Measurements from ENCODE around the gene CACNA1I. TPM values are rescaled to one million over a fixed set of nuclear protein-coding genes. Genes with fewer than 3 reads are reported as not detected.

The CACNA1I gene
- total and polyA plus RNA-seq, 5 donors from 2014 or later = 0.06 to 10.6 (median 0.32) TPM

DNA sequence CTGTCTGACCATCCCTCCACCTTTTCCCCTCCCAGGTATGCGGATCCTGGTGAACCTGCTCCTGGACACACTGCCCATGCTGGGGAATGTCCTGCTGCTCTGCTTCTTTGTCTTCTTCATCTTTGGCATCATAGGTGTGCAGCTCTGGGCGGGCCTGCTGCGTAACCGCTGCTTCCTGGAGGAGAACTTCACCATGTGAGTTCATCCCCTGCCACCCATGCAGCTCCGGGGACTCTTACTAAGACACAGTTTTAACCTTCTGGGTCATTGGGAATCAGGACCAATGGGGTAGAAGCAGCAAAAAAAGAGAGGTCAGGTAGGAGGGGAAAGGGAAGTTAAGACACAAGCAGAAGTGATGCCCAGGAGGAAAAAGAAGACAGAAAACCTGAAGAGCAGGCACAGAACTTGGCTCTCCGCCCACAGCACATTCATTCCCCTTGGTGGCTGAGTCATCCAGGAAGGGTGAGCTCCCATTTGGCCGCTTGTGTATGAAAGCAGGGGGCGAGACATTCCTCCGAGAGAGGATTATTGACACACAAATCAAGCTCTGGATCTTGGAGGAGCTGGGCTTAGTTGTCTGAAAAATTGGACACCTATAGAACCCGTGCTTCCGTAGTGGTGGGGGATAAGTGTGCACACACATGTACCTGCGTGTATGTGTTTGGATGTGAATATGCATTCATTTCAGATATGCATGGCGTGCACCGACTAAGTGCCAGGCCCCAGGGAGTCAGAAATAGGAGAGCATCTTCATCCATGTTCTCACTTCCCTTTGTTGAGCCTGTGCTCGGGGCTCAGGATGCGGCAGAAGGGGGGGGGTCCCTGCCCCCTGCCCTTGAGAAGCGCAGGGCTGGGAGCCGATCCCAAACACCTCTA lies 64.2 kb downstream of the CACNA1I start:
- H3K27me3 ChIP-seq (ENCODE audit: control insufficient read depth, insufficient read depth, low read length) = no peaks in the 10 kb centered on the region
- Mint-ChIP-seq H3K27ac (peak overlapping the region in 2 of 3 donors; percentile 54 to 68), H3K27me3 (no peaks in the 10 kb centered on the region), H3K4me3 (no peak overlapping the region), H3K36me3 (no peaks in the 10 kb centered on the region), H3K4me1 (peaks cover 0 to 6% (median 2%) of the 10 kb centered on the region in 4 donors), H3K9me3 (peaks cover 0 to 2% (median 0%) of the 10 kb centered on the region in 7 donors)
- no peak for DNase-seq
- no peaks in the 10 kb centered on the region for H3K4me1 ChIP-seq (ENCODE audit: control insufficient read depth, insufficient read depth, low read length, poor library complexity, severe bottlenecking)
- H3K9me3 ChIP-seq (ENCODE audit: control insufficient read depth in 2 of 2, low read length in 2 of 2) = peaks cover 0 to 2% of the 10 kb centered on the region in 2 experiments
- H3K4me3 ChIP-seq (ENCODE audit: low read depth, low read length) = no peak overlapping the region
- no peak for ATAC-seq (ENCODE audit: low read depth in 2 of 2)
- no peaks in the 10 kb centered on the region for H3K36me3 ChIP-seq (ENCODE audit: control insufficient read depth, insufficient read depth, low read length)
- H3K27ac ChIP-seq (ENCODE audit: insufficient read depth, low read length, poor library complexity, severe bottlenecking) = no peak overlapping the region

DNA sequence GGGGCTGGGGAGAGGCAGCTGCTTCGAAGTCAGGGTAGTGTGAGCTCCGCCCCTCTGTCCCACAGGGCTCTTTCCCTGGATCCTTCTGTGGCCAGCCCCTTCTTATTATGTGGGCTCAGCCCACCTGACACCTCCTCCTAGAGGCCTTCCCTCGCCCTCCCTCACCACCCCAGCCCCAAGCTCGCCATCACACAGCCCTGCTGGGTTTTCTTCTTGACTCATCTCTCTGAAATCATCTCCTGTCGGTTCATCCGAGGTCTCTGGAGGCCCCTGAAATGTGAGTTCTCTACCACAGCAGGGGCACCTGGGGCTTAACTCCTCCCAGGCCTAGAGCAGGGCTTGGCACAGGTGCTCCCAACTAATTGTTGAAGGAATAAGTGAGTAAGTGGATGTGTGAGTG lies 65.2 kb downstream of the CACNA1I start:
- peaks cover 0 to 6% (median 2%) of the 10 kb centered on the region in 4 donors for H3K4me1 Mint-ChIP-seq

DNA sequence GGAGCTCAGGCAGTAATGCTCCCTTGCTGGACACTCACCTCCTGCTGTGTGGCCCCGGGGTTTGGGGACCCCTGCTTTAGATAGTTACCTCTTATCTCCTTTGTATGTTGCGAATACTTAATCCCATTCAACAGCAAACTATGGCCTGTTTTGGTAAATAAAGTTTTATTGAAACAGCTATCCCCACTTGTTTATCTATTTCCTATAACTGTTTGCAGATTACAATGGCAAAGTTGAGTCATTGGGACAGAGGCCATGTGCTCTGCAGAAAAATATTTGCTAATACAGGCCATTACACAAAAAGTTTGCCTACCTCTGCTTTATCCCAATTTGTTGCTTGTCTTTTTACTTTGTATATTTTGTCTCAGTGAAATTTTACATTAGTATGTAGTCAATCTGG lies 68.4 kb downstream of the CACNA1I start:
- no peaks in the 10 kb centered on the region for H3K36me3 ChIP-seq (ENCODE audit: control insufficient read depth, insufficient read depth, low read length)
- no peak overlapping the region for H3K27ac ChIP-seq (ENCODE audit: insufficient read depth, low read length, poor library complexity, severe bottlenecking)
- H3K27ac Mint-ChIP-seq = no peak overlapping the region
- H3K4me1 ChIP-seq (ENCODE audit: control insufficient read depth, insufficient read depth, low read length, poor library complexity, severe bottlenecking) = no peaks in the 10 kb centered on the region
- no peaks in the 10 kb centered on the region for H3K27me3 ChIP-seq (ENCODE audit: control insufficient read depth, insufficient read depth, low read length)
- H3K4me3 ChIP-seq (ENCODE audit: low read depth, low read length) = no peak overlapping the region
- H3K4me1 Mint-ChIP-seq = peaks cover 0 to 4% (median under 1%) of the 10 kb centered on the region in 4 donors
- H3K4me3 Mint-ChIP-seq = no peak overlapping the region
- H3K27me3 Mint-ChIP-seq = peaks cover 9% of the 10 kb centered on the region
- no peak for DNase-seq
- H3K36me3 Mint-ChIP-seq = no peaks in the 10 kb centered on the region
- H3K9me3 ChIP-seq (ENCODE audit: control insufficient read depth in 2 of 2, low read length in 2 of 2) = peaks cover 0 to 2% of the 10 kb centered on the region in 2 experiments
- H3K9me3 Mint-ChIP-seq = peaks cover 0 to 4% (median 0%) of the 10 kb centered on the region in 7 donors
- ATAC-seq (ENCODE audit: low read depth in 2 of 2) = no peak

More for the DNA sequence above, 65.2 kb downstream of the CACNA1I start:
- H3K4me1 ChIP-seq (ENCODE audit: control insufficient read depth, insufficient read depth, low read length, poor library complexity, severe bottlenecking) = no peaks in the 10 kb centered on the region
- Mint-ChIP-seq H3K9me3 (peaks cover 0 to 4% (median 0%) of the 10 kb centered on the region in 7 donors), H3K27ac (peak overlapping the region in 1 of 3 donors; percentile 20), H3K4me3 (no peak overlapping the region), H3K27me3 (peaks cover 4% of the 10 kb centered on the region), H3K36me3 (no peaks in the 10 kb centered on the region)
- H3K36me3 ChIP-seq (ENCODE audit: control insufficient read depth, insufficient read depth, low read length) = no peaks in the 10 kb centered on the region
- H3K27ac ChIP-seq (ENCODE audit: insufficient read depth, low read length, poor library complexity, severe bottlenecking) = no peak overlapping the region
- H3K27me3 ChIP-seq (ENCODE audit: control insufficient read depth, insufficient read depth, low read length) = no peaks in the 10 kb centered on the region
- DNase-seq (no peak), ATAC-seq (ENCODE audit: low read depth in 2 of 2) (no peak)
- peaks cover 0 to 2% of the 10 kb centered on the region in 2 experiments for H3K9me3 ChIP-seq (ENCODE audit: control insufficient read depth in 2 of 2, low read length in 2 of 2)
- H3K4me3 ChIP-seq (ENCODE audit: low read depth, low read length) = no peak overlapping the region

DNA sequence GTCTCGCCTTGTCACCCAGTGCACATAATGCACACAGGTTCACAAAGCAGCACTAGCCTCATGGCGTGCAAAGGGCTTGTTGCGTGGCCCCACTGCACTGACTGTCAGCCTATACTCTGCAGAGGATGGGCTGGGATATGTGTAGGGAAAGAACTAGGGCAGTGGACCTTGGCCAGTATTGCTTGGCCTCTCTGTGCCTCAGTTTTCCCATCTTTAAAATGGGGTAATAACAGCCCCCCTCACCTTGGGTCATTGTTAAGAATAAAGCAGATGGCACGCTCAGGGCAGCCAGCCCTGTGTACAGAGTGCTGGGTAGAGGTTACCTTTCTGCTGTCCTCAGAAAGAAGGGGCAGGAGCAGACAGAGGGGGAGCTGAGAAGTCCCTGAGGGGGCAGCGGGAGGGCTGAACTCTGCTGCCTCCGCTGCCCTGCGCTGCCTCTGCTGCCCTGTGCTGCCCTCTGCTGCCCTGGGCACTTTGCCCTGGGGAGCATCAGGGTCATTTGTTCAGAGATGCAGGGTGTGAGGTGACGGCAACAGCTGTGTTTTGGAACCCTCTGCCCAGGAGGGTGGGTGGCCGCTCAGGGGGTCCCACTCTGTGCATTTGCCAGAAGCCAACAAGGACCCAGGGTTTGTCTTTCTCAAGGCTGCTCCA lies 71.2 kb downstream of the CACNA1I start:
- no peaks in the 10 kb centered on the region for H3K27me3 ChIP-seq (ENCODE audit: control insufficient read depth, insufficient read depth, low read length)
- H3K27ac Mint-ChIP-seq = no peak overlapping the region
- no peaks in the 10 kb centered on the region for H3K36me3 ChIP-seq (ENCODE audit: control insufficient read depth, insufficient read depth, low read length)
- peaks cover 0 to 4% (median 0%) of the 10 kb centered on the region in 7 donors for H3K9me3 Mint-ChIP-seq
- H3K27ac ChIP-seq (ENCODE audit: insufficient read depth, low read length, poor library complexity, severe bottlenecking) = no peak overlapping the region
- H3K4me3 Mint-ChIP-seq = no peak overlapping the region
- H3K36me3 Mint-ChIP-seq = no peaks in the 10 kb centered on the region
- no peaks in the 10 kb centered on the region for H3K4me1 ChIP-seq (ENCODE audit: control insufficient read depth, insufficient read depth, low read length, poor library complexity, severe bottlenecking)
- DNase-seq (no peak), ATAC-seq (ENCODE audit: low read depth in 2 of 2) (no peak)
- peaks cover 0 to 2% (median 0%) of the 10 kb centered on the region in 4 donors for H3K4me1 Mint-ChIP-seq
- peaks cover 9% of the 10 kb centered on the region for H3K27me3 Mint-ChIP-seq
- peaks cover 0 to 2% of the 10 kb centered on the region in 2 experiments for H3K9me3 ChIP-seq (ENCODE audit: control insufficient read depth in 2 of 2, low read length in 2 of 2)
- no peak overlapping the region for H3K4me3 ChIP-seq (ENCODE audit: low read depth, low read length)

DNA sequence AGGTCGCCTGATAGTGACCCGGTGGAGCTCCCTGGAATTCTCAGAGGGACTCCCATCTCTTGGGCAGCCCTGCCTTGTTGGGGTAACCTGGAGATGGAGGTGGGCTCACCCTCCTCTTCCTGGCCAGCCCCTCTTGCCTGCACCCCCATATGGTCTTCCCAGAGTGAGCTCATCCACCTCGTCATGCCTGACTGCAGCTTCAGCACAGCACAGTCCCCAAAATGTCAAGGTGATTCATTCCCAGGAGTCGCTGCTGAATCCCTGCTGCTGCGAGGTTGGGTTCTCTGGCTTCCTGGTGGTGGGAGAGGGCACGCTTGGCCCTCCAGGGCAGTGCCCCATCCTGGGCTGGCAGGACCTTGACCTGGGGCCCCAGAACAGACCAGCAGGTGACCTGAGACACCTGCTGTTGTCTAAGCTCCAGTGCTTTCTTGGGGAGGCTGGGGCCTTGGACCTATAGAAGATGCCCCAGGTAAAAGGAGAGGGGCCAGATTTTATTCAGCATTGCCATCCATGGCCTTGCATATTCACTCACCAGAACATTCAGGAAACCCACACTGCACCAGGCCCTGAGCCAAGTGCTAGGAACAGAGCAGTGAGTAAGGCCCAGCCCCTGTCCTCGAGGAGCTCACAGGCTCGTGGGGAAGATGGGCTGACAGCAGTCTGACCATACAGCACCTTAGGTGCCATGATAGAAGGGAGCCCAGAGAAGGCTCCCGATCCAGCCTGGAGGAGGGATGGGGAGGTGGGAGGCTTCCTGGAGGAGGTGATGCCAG lies 72.9 kb downstream of the CACNA1I start:
- no peak for DNase-seq
- H3K27me3 ChIP-seq (ENCODE audit: control insufficient read depth, insufficient read depth, low read length) = no peaks in the 10 kb centered on the region
- Mint-ChIP-seq H3K9me3 (peaks cover 0 to 4% (median 0%) of the 10 kb centered on the region in 7 donors), H3K27ac (peak overlapping the region in 1 of 3 donors; percentile 31), H3K27me3 (peaks cover 9% of the 10 kb centered on the region), H3K4me3 (no peak overlapping the region), H3K4me1 (peaks cover 0 to 2% (median 0%) of the 10 kb centered on the region in 4 donors), H3K36me3 (no peaks in the 10 kb centered on the region)
- H3K4me3 ChIP-seq (ENCODE audit: low read depth, low read length) = no peak overlapping the region
- no peak for ATAC-seq (ENCODE audit: low read depth in 2 of 2)
- H3K4me1 ChIP-seq (ENCODE audit: control insufficient read depth, insufficient read depth, low read length, poor library complexity, severe bottlenecking) = no peaks in the 10 kb centered on the region
- H3K36me3 ChIP-seq (ENCODE audit: control insufficient read depth, insufficient read depth, low read length) = no peaks in the 10 kb centered on the region
- H3K27ac ChIP-seq (ENCODE audit: insufficient read depth, low read length, poor library complexity, severe bottlenecking) = no peak overlapping the region
- peaks cover 0 to 2% of the 10 kb centered on the region in 2 experiments for H3K9me3 ChIP-seq (ENCODE audit: control insufficient read depth in 2 of 2, low read length in 2 of 2)

DNA sequence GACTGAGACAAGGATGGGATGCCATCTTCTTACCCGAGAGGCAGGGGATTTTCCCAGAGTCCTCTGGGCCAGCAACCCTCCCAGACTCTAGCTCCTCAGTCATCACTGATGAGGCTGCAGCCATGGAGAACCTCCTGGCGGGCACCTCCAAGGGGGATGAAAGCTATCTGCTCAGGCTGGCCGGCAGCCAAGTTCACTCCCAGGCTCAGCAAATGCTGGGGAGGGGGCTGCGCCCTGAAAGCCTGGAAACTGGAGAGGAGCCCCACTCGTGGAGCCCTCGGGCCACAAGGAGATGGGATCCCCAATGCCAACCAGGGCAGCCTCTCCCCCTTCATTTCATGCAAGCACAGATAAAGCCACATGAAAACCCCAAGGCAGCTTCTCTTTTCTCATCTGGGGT lies 75.0 kb downstream of the CACNA1I start:
- ATAC-seq (ENCODE audit: low read depth in 2 of 2) (no peak), DNase-seq (no peak)
- Histone ChIP-seq H3K9me3 (ENCODE audit: control insufficient read depth in 2 of 2, low read length in 2 of 2) (no peaks in the 10 kb centered on the region), H3K4me1 (ENCODE audit: control insufficient read depth, insufficient read depth, low read length, poor library complexity, severe bottlenecking) (no peaks in the 10 kb centered on the region), H3K27me3 (ENCODE audit: control insufficient read depth, insufficient read depth, low read length) (no peaks in the 10 kb centered on the region), H3K36me3 (ENCODE audit: control insufficient read depth, insufficient read depth, low read length) (no peaks in the 10 kb centered on the region), H3K4me3 (ENCODE audit: low read depth, low read length) (no peak overlapping the region), H3K27ac (ENCODE audit: insufficient read depth, low read length, poor library complexity, severe bottlenecking) (no peak overlapping the region)
- Mint-ChIP-seq H3K4me3 (peak overlapping the region in 1 of 4 donors; percentile 27), H3K27me3 (peaks cover 7% of the 10 kb centered on the region), H3K4me1 (peaks cover 0 to 2% (median 0%) of the 10 kb centered on the region in 4 donors), H3K9me3 (no peaks in the 10 kb centered on the region), H3K36me3 (no peaks in the 10 kb centered on the region), H3K27ac (no peak overlapping the region)

DNA sequence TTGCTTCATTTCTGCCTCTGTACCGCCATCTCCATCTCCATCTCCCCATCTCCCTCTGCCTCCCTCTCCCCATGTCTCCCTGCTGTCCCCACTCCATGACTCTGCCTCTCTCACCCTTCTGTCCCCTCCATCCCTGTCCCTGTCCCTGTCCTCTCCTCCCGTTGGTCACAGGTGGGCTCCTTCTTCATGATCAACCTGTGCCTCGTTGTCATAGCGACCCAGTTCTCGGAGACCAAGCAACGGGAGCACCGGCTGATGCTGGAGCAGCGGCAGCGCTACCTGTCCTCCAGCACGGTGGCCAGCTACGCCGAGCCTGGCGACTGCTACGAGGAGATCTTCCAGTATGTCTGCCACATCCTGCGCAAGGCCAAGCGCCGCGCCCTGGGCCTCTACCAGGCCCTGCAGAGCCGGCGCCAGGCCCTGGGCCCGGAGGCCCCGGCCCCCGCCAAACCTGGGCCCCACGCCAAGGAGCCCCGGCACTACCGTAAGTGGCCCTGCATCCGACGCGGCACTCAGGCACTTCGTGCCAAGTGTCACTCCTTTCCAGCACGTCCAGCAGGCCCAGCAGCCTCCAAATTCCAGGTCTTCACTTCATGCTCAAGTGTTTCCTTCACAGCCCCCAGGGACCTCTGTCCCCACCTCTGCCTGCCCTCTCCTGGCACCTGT lies 76.0 kb downstream of the CACNA1I start:
- Histone ChIP-seq H3K9me3 (ENCODE audit: control insufficient read depth in 2 of 2, low read length in 2 of 2) (no peaks in the 10 kb centered on the region), H3K4me3 (ENCODE audit: low read depth, low read length) (no peak overlapping the region), H3K36me3 (ENCODE audit: control insufficient read depth, insufficient read depth, low read length) (no peaks in the 10 kb centered on the region), H3K4me1 (ENCODE audit: control insufficient read depth, insufficient read depth, low read length, poor library complexity, severe bottlenecking) (no peaks in the 10 kb centered on the region), H3K27me3 (ENCODE audit: control insufficient read depth, insufficient read depth, low read length) (no peaks in the 10 kb centered on the region), H3K27ac (ENCODE audit: insufficient read depth, low read length, poor library complexity, severe bottlenecking) (no peak overlapping the region)
- Mint-ChIP-seq H3K4me1 (no peaks in the 10 kb centered on the region), H3K9me3 (no peaks in the 10 kb centered on the region), H3K4me3 (no peak overlapping the region), H3K27ac (no peak overlapping the region), H3K36me3 (no peaks in the 10 kb centered on the region), H3K27me3 (peaks cover 5% of the 10 kb centered on the region)
- DNase-seq (no peak), ATAC-seq (ENCODE audit: low read depth in 2 of 2) (no peak)

Data from CD4-positive, CD25-positive, alpha-beta regulatory T cell (primary cell).